Endothelial cell of umbilical vein (primary cell): ENCODE measurements around the gene SEC14L6. TPM values are rescaled to one million over a fixed set of nuclear protein-coding genes. Genes with fewer than 3 reads are reported as not detected.
"Not testable (repeated sequence)": the region's sequence is repeated elsewhere in the genome, so short reads cannot be mapped to it uniquely, and the experiment has no call there.

Experiments used
- BruUV-seq: library from RNA; stranded (reverse); fragments of 400-500 nt; replicated peaks from 2 replicates; lab custom pipeline; 2021; lab: Mats Ljungman, UMichigan
- CTCF ChIA-PET: fragments of 300-600, 350-600 bp; sonication (Branson Sonifier 250); formaldehyde crosslinking; loops from one replicate; lab custom pipeline; 2021; ENCODE audit warnings: antibody characterized with exemption, inconsistent platforms; lab: Charles Lee
- POLR2A ChIA-PET: fragments of 300-600, 350-600 bp; sonication (Branson Sonifier 250); formaldehyde crosslinking; loops from one replicate; lab custom pipeline; 2021; ENCODE audit warnings: antibody characterized with exemption, inconsistent platforms; lab: Charles Lee
- DNase-seq: peaks from one replicate; pipeline ENCODE4 v3.0.0-alpha.2; 2011; ENCODE audit warnings: low read depth, low spot score
- FAIRE-seq: peaks from 2 replicates; lab custom pipeline; 2011; peaks lifted over from hg19 to GRCh38; lab: Jason Lieb, UNC
- H2AFZ ChIP-seq: 2 replicates; pipeline ENCODE4 v1.6.0; 2012; ENCODE audit warnings: low read depth, low read length, control low read depth, inconsistent platforms
- H3K27ac ChIP-seq: 2 replicates; pipeline ENCODE4 v1.5.1; 2011; ENCODE audit warnings: low read depth, mild to moderate bottlenecking, control low read depth, low read length, moderate library complexity; ENCODE audit not compliant: insufficient read depth
- H3K27me3 ChIP-seq, 2 experiments: 2 replicates each; pipeline versions ENCODE4 v1.6.0 to v1.6.1; 2011; ENCODE audit warnings: low read length in 2 of 2, mixed read lengths in 1 of 2; ENCODE audit not compliant: control insufficient read depth in 2 of 2, insufficient read depth in 2 of 2
- H3K36me3 ChIP-seq, 2 experiments: 2 replicates in 1 of 2; 3 replicates in 1 of 2; pipeline ENCODE4 v1.5.1; 2011; ENCODE audit warnings: low read length in 2 of 2, mild to moderate bottlenecking in 1 of 2, moderate library complexity in 1 of 2; ENCODE audit not compliant: control insufficient read depth in 2 of 2, insufficient read depth in 2 of 2; ENCODE audit errors: extremely low read depth in 1 of 2
- H3K4me1 ChIP-seq: 3 replicates; pipeline ENCODE4 v1.5.1; 2011; ENCODE audit warnings: mild to moderate bottlenecking, low read length; ENCODE audit not compliant: control insufficient read depth, insufficient read depth; ENCODE audit errors: extremely low read depth
- H3K4me2 ChIP-seq: 2 replicates; pipeline ENCODE4 v1.6.1; 2011; ENCODE audit warnings: low read length, control low read depth, mixed read lengths; ENCODE audit not compliant: insufficient read depth
- H3K4me3 ChIP-seq, 3 experiments: fragments of 200-600 bp in 1 of 3; sonication (generic), shearing (Covaris generic) in 1 of 3; replicated peaks in 1 of 3; 2 replicates each; pipeline ENCODE4 v1.5.1; 2011 to 2016; ENCODE audit warnings: control low read depth in 3 of 3, low read length in 3 of 3, mild to moderate bottlenecking in 2 of 3, inconsistent platforms in 1 of 3, low read depth in 1 of 3, moderate library complexity in 1 of 3; ENCODE audit not compliant: insufficient read depth in 1 of 3
- H3K79me2 ChIP-seq: 2 replicates; pipeline ENCODE4 v1.6.0; 2012; ENCODE audit warnings: low read length, inconsistent platforms; ENCODE audit not compliant: control insufficient read depth, insufficient read depth
- H3K9ac ChIP-seq: replicated peaks from 2 replicates; pipeline ENCODE3; 2011; ENCODE audit warnings: low read length, control low read depth; ENCODE audit not compliant: insufficient read depth; ENCODE audit errors: extremely low read depth
- H3K9me1 ChIP-seq: replicated peaks from 3 replicates; pipeline ENCODE4 v1.6.0; 2011; ENCODE audit warnings: mild to moderate bottlenecking, low read length; ENCODE audit not compliant: control insufficient read depth, insufficient read depth; ENCODE audit errors: extremely low read depth
- H3K9me3 ChIP-seq: replicated peaks from 2 replicates; pipeline ENCODE4 v1.5.1; 2012; ENCODE audit warnings: low read length, inconsistent platforms; ENCODE audit not compliant: control insufficient read depth, insufficient read depth
- H4K20me1 ChIP-seq: replicated peaks from 2 replicates; pipeline ENCODE3; 2011; ENCODE audit warnings: mild to moderate bottlenecking, low read length; ENCODE audit not compliant: control insufficient read depth, insufficient read depth; ENCODE audit errors: extremely low read depth
- EZH2 ChIP-seq: IDR thresholded peaks from 2 replicates; pipeline ENCODE4 v1.6.1; 2012; ENCODE audit warnings: borderline replicate concordance, low read depth, mild to moderate bottlenecking, moderate library complexity, low read length, inconsistent platforms; ENCODE audit not compliant: severe bottlenecking
- GATA2 ChIP-seq: IDR thresholded peaks from 2 replicates; pipeline ENCODE4 v1.7.0; 2011; ENCODE audit warnings: low read depth, mild to moderate bottlenecking, moderate library complexity, mixed read lengths, low read length; ENCODE audit not compliant: insufficient read length, insufficient read depth
- JUN ChIP-seq: IDR thresholded peaks from 2 replicates; pipeline ENCODE4 v1.6.1; 2011; ENCODE audit warnings: borderline replicate concordance, low read depth; ENCODE audit not compliant: insufficient read length, insufficient read depth
- MYC ChIP-seq: IDR thresholded peaks from one replicate; pipeline ENCODE4 v1.6.1; 2011; ENCODE audit warnings: mild to moderate bottlenecking, low read depth, low read length
- POLR2A ChIP-seq: IDR thresholded peaks from 2 replicates; pipeline ENCODE4 v1.6.1; 2012; ENCODE audit warnings: low read depth, mild to moderate bottlenecking, control low read depth, low read length
- POLR2AphosphoS5 ChIP-seq: IDR thresholded peaks from 2 replicates; pipeline ENCODE4 v1.6.1; 2012; ENCODE audit warnings: low read depth, mild to moderate bottlenecking, control low read depth, low read length, moderate library complexity; ENCODE audit not compliant: insufficient read depth
- dilution Hi-C: fragments of 300-500 bp; cut with MboI; formaldehyde crosslinking; loops from one replicate; pipeline ENCODE4 v1.15.0; 2019; ENCODE audit warnings: low sequenced_read_pairs; ENCODE audit not compliant: extremely low pct_ligation_motif_present
- intact Hi-C: fragments of 100-400 bp; cut with micrococcal nuclease; formaldehyde crosslinking; loops from one replicate; pipeline ENCODE4 v1.10.0; 2022
- polyA plus RNA-seq, 4 experiments: library from polyadenylated mRNA; depleted of rRNA in 3 of 4; stranded (reverse) in 3 of 4; unstranded in 1 of 4; fragments of >200 nt; gene quantifications; 2 replicates each; pipeline versions ENCODE4 v1.2.1 to v1.2.3, GENCODE V29; 2011 to 2012; ENCODE audit warnings: missing spikeins in 1 of 4
- total RNA-seq: library from RNA; stranded (reverse); gene quantifications from 2 replicates; pipeline ENCODE4 v1.2.3, GENCODE V29; 2021
- TF ChIP-seq, protein P1 (sequence below), 2 donors: IDR thresholded peaks; 1 replicate in 1 of 2; 2 replicates in 1 of 2; pipeline ENCODE4 v1.5.1; 2011; ENCODE audit warnings: low read length in 2 of 2, mild to moderate bottlenecking in 2 of 2, moderate library complexity in 2 of 2, control low read depth in 1 of 2, inconsistent platforms in 1 of 2, low read depth in 1 of 2; ENCODE audit not compliant: insufficient read depth in 1 of 2; ENCODE audit errors: extremely low read depth in 1 of 2
- TF ChIP-seq, protein P2 (sequence below): IDR thresholded peaks from 2 replicates; pipeline ENCODE4 v1.6.1; 2011; ENCODE audit not compliant: insufficient read depth, insufficient read length

SEC14L6 gene
- total and polyA plus RNA-seq, 2 donors (not counting 3 experiments of a cell fraction or from before 2014, with no cell fraction given) = 0.04 to 0.15 TPM

DNA sequence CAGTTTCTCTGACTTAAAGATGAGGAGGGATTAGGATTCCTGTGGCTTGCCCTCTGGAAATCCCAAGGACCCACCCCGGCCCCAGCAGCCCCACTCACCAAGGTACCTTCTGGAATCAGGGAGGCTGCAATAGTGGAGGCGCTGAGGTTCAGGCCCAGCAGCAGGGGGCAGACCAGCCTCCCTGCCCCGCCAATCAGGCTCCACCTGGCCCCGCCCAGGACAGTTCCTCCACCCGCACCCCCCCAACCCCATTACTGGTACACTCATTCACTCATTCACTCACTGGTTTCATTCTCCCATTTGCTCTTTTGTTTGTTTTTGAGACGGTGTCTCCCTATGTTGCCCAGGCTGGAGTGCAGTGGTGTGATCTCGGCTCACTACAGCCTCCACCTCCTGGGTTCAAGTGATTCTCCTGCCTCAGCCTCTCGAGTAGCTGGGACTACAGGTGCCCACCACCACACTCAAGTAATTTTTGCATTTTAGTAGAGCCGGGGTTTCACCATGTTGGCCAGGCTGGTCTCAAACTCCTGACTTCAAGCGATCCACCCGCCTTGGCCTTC lies 14.2 kb upstream of the SEC14L6 start:
- H3K9ac ChIP-seq, H3K4me2 ChIP-seq, H3K9me1 ChIP-seq, H2AFZ ChIP-seq, DNase-seq, H3K27me3 ChIP-seq, H3K27ac ChIP-seq, FAIRE-seq, H3K4me3 ChIP-seq, H4K20me1 ChIP-seq, H3K79me2 ChIP-seq, dilution Hi-C loops, POLR2A ChIA-PET, CTCF ChIA-PET, intact Hi-C loops, H3K4me1 ChIP-seq, BruUV-seq, H3K9me3 ChIP-seq, H3K36me3 ChIP-seq: not testable (repeated sequence)
- TF ChIP-seq, protein P1, sequence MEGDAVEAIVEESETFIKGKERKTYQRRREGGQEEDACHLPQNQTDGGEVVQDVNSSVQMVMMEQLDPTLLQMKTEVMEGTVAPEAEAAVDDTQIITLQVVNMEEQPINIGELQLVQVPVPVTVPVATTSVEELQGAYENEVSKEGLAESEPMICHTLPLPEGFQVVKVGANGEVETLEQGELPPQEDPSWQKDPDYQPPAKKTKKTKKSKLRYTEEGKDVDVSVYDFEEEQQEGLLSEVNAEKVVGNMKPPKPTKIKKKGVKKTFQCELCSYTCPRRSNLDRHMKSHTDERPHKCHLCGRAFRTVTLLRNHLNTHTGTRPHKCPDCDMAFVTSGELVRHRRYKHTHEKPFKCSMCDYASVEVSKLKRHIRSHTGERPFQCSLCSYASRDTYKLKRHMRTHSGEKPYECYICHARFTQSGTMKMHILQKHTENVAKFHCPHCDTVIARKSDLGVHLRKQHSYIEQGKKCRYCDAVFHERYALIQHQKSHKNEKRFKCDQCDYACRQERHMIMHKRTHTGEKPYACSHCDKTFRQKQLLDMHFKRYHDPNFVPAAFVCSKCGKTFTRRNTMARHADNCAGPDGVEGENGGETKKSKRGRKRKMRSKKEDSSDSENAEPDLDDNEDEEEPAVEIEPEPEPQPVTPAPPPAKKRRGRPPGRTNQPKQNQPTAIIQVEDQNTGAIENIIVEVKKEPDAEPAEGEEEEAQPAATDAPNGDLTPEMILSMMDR (IDR thresholded peaks at IDR 0.05; ENCODE audit: extremely low read depth in 1 of 2, insufficient read depth in 1 of 2, low read depth in 1 of 2, low read length in 2 of 2) = peak in 1 of 2 donors; percentile 13

DNA sequence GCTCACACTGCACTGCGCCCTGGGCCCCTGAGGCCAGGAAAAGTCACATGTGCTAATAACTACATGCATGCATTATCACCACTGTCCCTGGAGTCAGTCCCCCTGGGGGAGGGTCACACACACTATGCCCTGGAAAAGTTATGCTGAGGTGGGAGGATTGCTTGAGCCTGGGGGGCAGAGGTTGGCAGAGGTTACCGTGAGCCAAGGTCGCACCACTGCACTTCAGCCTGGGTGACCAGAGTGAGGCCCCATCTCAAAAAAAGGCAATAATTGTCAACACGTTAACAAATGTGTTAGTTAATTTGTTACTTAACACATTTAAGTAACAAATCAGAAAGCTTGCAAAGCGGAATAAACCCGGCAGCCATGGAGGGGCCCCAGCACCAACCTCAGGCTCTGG lies 13.3 kb upstream of the SEC14L6 start:
- POLR2A ChIA-PET = no interaction called here
- no peak for TF ChIP-seq GATA2
- no peak for TF ChIP-seq MYC
- TF ChIP-seq, protein P2, sequence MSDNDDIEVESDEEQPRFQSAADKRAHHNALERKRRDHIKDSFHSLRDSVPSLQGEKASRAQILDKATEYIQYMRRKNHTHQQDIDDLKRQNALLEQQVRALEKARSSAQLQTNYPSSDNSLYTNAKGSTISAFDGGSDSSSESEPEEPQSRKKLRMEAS = no peak
- TF ChIP-seq POLR2AphosphoS5 = no peak
- no peak for TF ChIP-seq EZH2
- no peak for TF ChIP-seq JUN
- no peak for TF ChIP-seq POLR2A
- Histone ChIP-seq H3K27ac (no peak overlapping the region), H3K36me3 (no peaks in the 10 kb centered on the region), H3K4me2 (no peak overlapping the region), H3K4me3 (no peak overlapping the region), H2AFZ (no peak overlapping the region), H3K4me1 (no peaks in the 10 kb centered on the region), H3K9ac (no peak overlapping the region), H3K9me1 (no peaks in the 10 kb centered on the region), H3K9me3 (no peaks in the 10 kb centered on the region), H3K27me3 (no peaks in the 10 kb centered on the region), H4K20me1 (no peaks in the 10 kb centered on the region), H3K79me2 (no peaks in the 10 kb centered on the region)
- dilution Hi-C loops = no loop called here
- BruUV-seq = no TSS peak
- intact Hi-C loops = no loop called here
- no peak for DNase-seq
- no peak for FAIRE-seq
- CTCF ChIA-PET = no interaction called here
